Umbilical cord (tissue), 2 donors: ENCODE data around the gene PTER. TPM values are rescaled to one million over a fixed set of nuclear protein-coding genes. Genes with fewer than 3 reads are reported as not detected.

Source experiments
- DNase-seq: peaks from one replicate; pipeline ENCODE4 v3.0.0-alpha.2; 2015; ENCODE audit warnings: low spot score
- total RNA-seq: library from RNA; depleted of rRNA; stranded (reverse); fragments of >200 nt; gene quantifications from one replicate; pipeline ENCODE4 v1.2.3, GENCODE V29; 2014; ENCODE audit warnings: low replicate concordance; ENCODE audit not compliant: insufficient read depth

The PTER gene
- total RNA-seq, 1 donor from 2014 or later = 14.4 TPM

GRCh38 chr10:16536155-16536554 lies 99.3 kb downstream of the PTER start:
- no peak for DNase-seq

- DNase-seq = no peak
Observed at GRCh38 chr10:16544099-16544498, 107.3 kb downstream of the PTER start.

GRCh38 chr10:16544591-16544990 lies 107.8 kb downstream of the PTER start:
- no peak for DNase-seq

GRCh38 chr10:16545116-16545736 lies 108.4 kb downstream of the PTER start:
- peak; percentile 4 for DNase-seq

GRCh38 chr10:16547973-16548372 lies 111.2 kb downstream of the PTER start:
- DNase-seq = no peak

- no peak for DNase-seq
Observed at GRCh38 chr10:16559236-16559773, 122.5 kb downstream of the PTER start.

- no peak for DNase-seq
Observed at GRCh38 chr10:16562891-16563290, 126.1 kb downstream of the PTER start.

Other genes starting within 250 kb of the PTER start
- gene C1QL3, start 84.9 kb downstream of the PTER start, total RNA-seq = 2.9 TPM